ENCODE results near the gene CC2D2A. TPM values are rescaled to one million over a fixed set of nuclear protein-coding genes. Genes with fewer than 3 reads are reported as not detected.

Gene CC2D2A
- polyA plus RNA-seq, 3 donors: 54.3 to 58.9 (median 54.9) TPM

DNA sequence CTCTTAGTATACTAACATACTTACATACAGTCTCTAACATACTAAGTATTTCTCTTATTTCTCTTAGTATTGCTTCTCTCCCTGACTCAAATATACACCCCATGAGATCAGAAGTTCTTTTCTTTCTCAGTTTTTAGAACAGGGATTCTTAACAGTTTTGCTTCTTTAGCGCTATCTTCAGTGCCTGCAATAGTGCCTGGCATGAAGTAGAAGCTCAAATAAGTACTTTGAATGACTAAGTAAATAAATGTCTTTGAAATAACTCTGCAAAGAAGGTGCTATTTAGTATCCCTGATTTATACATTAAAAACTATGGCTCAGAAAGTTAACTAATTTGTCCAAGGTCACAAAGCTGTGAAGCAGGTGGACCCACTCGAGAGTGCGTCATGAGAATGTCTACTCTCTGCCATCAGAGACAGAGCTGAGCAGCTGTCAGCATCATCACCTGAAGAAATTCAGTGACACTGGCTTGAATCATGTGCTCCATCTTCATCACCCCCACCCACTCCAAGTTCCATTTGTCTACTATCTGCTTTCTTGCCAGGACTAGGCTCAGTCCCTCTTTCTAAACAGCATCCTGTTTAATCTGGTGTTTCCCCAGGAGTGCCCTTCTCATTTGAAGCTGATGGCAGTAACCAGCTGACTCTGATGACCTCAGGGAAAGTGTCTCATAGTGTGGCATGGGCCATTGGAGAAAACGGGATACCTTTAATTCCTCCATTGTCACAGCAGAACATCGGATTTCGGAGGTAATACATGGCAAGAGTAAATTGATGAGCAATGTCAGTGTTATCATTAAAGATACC, 83.1 kb downstream of the CC2D2A start:
- DNase-seq (ENCODE audit: low read depth in 3 of 3, low spot score in 2 of 3): no peak

DNA sequence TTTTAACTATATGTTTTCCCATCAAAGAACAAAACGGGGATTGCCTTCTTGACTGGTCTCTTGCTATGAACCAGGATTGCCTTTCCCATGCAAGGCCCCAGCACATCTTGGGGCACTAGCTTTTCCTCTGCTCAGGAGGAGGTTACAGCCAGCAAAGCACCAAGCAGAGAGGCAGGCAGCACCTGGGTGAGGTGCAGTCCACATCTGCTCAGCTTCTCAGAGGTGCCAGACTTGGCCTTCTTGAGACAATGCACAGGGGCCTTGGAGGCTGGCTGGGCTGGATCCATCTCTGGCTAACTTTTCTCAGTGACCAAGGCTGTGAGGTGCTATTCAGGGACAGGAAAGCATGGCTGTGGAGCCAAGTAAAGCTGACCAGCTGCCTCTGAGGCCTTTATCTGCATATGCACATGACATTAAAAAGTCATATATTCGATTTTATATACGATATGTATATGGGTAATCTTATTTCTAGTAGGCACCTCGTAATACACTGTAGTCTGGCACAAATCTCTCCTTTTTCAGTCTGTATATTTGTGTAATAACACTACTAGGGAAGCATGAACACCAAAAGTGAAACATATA, 86.9 kb downstream of the CC2D2A start:
- DNase-seq (ENCODE audit: low read depth in 3 of 3, low spot score in 2 of 3): no peak

DNA sequence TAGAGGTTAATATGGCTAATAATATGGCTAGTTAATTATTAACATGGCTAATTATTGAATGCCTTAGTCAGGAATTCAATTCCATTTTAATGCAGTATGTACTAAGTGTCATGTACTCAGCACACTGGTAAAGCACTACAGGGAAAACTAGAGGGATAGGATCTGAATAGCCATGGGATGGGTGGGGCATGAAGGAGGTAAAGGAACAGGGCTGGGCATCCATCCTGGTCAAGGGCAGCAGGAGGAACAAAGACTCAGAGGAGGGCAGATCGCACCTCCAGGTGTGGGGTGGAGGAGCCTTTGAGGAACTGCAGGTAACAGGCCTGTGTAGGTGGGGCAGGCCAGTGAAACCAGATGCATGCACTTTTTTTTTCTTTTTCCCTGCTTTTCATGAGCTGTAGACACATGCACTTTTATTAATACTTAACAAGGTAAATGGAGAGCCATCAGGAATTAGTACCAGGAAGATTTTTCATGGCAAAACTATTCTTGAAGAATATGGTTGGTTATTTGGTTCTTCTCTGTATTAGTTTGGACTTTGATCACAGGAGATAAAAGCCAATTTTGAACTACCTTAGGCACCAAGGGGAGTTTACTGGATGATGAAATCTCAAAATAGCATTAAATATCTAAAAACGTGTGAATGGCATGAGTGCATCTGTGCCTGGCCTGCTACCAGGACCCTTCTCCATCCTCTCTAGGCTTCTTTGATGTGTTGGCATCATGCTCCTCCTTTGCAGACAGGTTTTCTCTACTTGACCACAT, 88.3 kb downstream of the CC2D2A start:
- DNase-seq (ENCODE audit: low read depth in 3 of 3, low spot score in 2 of 3): no peak

DNA sequence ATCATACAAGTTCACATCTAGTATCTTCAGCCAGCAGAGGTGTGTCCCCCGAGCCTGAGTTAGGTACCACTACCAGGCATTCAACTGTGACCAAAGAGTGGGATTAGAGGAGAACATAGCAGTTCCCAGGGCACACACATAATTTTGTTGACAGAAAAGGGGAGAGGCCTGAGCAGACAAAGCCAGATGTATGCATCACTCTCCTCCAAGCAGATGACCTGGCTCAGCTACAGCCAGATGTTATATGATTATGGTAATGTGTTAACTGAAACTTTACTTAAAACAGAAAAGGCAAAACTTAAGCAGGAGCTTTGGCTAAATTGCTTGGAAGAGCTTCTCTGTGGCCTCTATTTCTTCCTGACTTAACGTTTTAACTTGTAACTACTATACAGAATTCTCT, 88.9 kb downstream of the CC2D2A start:
- DNase-seq (ENCODE audit: low read depth in 3 of 3, low spot score in 2 of 3): no peak

DNA sequence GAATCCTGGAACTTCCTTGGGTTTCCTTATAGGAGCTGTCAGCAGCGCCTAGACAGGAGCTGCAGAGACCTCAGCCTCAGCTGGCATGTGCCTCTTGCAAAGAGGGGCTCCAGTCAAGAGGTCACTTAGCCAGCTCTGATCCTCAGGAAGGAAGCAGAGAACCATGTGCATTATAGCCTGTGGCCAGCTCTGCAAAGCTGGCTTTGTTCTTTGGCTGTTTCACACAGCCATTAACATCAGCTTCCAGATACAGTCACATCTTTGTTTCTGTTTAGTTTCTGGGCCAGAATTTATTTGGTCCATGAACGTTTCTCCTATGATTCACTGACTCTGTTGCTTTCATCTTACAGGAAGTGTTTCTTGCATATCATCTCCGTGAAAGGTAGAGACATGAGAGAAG, 92.4 kb downstream of the CC2D2A start:
- DNase-seq (ENCODE audit: low read depth in 3 of 3, low spot score in 2 of 3): no peak

DNA sequence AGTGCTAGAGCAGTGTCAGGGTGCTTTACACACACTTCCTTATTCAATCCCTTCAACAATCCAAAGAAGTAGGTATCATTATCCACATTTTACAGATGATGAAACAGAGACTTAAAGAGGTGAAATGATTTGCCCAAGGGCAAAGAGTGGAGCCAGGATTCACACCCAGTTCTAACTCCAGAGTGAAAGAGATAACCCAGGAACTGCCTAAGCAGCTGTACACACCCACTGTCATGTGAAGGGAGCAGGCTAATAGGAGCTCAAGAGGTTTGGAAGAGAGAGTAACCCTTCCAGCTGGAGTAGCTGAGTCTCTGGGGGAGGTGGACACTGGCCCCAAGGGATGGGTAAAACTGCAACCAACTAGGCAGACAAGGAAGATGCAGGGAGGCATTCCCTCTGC, 92.9 kb downstream of the CC2D2A start:
- no peak for DNase-seq (ENCODE audit: low read depth in 3 of 3, low spot score in 2 of 3)

DNA sequence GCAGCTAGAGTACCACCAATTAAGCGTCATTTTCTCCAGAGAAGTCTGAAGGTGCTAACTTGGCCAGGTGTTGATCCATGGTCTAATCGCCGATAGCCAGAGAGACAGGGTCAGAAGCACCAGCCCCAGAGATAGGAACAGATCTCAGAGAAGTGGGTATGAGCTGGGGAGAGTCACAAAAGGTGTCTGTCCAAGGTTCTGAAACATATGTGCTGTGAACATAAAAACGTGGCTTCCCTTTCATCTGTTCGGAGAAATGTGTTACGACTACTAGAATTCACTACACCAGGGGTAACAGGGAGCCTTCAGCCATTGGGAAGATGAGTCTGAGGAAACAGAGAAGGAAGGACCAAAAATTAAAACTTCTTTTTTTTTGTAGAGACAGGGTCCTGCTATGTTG, 94.2 kb downstream of the CC2D2A start:
- no peak for DNase-seq (ENCODE audit: low read depth in 3 of 3, low spot score in 2 of 3)

DNA sequence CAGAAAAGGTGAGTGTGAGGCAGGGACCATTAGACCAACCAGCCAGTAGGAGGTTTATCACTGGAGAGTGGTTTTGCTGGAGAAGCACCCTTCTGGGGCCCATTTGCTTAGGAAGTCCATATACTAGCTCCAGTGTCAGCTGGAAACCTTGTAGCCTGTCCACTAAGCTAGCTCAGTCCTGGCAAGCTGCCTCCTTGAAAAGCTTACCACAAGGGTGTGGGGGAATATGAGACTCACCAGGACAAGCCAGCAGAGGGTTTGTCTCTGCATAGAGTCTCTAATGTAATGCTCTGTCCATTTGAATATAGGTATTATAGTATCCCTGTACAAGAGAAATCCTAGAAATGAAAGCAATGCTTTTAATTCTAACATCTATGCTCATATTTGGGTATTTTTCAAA, 99.1 kb downstream of the CC2D2A start:
- DNase-seq (ENCODE audit: low read depth in 3 of 3, low spot score in 2 of 3): no peak

DNA sequence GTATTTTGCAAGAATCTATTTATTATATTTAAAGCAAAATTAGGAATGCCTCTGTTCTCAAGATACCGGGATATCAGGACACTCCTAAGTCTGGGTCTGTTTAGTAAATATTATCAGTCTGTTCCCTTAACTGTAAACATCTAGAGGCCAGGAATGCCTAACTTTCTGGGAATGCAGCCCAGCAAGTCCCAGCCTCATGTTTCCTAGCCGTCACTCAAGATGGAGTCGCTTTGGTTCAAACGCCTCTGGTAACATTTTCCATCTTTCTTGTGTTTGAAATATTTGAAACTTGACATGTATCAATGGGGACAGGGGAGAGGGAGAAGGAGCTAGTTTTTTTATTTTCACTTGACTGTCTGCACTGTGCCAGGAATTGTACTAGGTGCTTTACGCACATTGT, 100.1 kb downstream of the CC2D2A start:
- no peak for DNase-seq (ENCODE audit: low read depth in 3 of 3, low spot score in 2 of 3)

DNA sequence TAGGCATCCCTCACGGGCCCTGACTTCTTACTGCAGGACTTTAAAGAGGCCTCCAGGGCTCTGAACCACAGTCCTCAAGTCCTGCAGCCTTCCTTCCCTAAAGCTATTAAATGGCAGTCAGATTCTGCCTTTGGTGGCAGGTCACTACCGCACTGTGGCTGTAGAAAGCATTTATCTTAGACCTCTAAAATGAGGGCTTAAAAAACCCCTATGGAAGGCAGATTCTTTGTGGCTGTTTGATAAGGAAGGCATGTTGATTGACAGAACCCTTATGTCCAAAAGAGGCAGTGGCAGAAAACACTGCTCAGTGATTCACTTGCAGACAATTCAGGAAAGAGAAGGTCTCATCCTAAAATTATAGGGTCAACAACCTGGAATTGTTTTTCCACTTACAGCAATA, 106.3 kb downstream of the CC2D2A start:
- DNase-seq (ENCODE audit: low read depth in 3 of 3, low spot score in 2 of 3): no peak

DNA sequence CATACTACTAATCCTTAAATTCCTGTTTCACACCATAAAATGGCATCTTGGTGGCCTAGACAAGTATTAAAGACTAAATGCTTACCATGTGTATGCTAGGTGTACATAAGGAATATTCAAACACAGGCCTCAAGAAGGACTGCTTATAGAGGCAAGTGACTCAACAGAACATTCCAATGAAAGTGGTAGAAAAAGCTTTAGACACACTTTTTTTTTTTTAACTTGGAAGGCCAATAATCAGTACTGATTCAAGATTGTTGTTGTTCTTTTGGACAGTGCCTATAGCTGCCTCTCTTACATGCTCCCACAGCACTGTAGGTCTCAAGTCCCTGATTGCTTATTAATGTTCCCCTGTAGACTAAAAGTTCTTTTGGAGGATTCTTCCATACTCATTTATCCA, 107.8 kb downstream of the CC2D2A start:
- DNase-seq (ENCODE audit: low read depth in 3 of 3, low spot score in 2 of 3): no peak

DNA sequence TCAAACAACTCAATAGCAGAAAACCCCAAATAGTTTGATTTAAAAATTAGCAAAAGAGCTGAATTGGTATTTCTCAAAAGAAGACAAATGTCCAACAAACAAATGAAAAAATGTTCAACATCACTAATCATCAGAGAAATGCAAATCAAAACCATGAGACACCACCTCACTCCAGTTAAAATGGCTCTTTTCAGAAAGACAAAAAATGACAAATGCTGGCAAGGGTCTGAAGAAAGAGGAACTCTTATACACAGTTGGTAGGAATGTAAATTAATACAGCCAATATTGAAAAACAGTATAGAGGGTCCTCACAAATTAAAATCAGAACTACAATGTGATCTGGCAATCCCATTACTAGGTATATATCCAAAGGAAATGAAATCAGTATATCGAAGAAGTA, 115.1 kb downstream of the CC2D2A start:
- no peak for DNase-seq (ENCODE audit: low read depth in 3 of 3, low spot score in 2 of 3)

DNA sequence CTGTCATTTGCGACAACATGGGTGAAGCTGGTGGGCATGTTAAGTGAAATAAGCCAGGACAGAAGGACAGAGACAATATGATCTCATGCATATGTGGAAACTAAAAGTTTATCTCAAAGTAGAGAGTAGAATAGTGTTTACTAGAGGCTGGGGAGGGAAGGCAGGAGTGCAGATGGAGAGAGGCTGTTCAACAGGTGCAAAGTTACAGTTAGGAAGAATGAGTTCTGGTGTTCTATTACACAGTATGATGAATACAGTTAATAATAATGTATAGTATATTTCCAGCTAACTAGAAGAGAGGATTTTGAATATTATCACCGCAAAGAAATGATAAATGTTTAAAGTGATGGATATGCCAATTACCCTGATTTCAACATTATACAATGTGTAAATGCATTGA, 115.6 kb downstream of the CC2D2A start:
- DNase-seq (ENCODE audit: low read depth in 3 of 3, low spot score in 2 of 3): no peak

DNA sequence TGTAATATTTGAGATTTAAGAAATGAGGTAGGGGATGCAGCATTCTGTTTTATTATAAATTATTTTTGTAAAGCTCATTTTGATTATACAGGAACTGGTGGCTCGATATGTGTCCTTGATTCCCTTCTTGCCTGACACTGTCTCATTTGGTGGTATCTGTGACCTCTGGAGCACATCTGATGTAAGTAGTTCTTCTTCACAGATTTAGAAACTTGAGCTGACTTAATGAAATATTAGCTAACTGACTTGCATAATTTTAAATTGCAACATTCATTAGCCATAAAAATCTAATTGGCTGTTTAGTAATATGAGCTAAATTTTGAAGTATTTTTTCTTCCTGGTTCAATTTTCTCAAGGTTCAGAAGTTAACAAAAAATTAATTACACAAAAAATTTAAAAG, 116.4 kb downstream of the CC2D2A start:
- DNase-seq (ENCODE audit: low read depth in 3 of 3, low spot score in 2 of 3): no peak

DNA sequence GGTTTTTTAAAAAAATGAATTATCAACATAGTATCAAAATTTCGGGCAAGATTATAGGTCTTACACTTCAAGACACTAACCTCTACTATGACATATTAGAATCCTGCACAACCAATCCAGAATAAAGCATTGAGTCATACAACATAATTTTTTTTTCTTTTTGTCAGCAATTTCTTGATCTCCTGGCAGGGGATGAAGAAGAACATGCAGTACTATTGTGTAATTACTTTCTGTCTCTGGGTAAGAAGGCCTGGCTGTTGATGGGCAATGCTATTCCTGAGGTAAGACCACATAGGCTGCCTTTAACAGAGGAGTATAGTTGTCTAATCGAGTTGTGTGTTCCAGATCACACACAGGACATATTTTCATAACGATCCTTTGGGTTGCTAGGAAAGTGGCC, 118.0 kb downstream of the CC2D2A start:
- DNase-seq (ENCODE audit: low read depth in 3 of 3, low spot score in 2 of 3): no peak

DNA sequence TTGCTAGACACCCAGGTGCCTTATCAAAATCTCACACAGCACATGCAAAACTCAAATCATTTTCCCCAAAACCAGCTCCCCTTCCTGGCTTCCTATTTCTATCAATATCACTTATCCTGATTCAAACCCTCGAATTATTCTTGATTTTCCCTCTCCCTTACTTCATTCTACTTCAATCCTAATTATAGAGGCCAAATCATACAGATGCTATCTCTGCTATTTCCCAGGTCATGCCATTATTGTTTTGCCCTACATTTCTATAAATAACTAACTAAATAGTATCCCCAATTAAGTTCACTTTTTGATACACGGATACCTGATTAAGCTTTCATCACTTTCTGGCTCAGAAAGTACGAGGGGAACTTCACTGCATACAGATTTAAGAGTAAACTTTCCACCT, 123.1 kb downstream of the CC2D2A start:
- no peak for DNase-seq (ENCODE audit: low read depth in 3 of 3, low spot score in 2 of 3)

DNA sequence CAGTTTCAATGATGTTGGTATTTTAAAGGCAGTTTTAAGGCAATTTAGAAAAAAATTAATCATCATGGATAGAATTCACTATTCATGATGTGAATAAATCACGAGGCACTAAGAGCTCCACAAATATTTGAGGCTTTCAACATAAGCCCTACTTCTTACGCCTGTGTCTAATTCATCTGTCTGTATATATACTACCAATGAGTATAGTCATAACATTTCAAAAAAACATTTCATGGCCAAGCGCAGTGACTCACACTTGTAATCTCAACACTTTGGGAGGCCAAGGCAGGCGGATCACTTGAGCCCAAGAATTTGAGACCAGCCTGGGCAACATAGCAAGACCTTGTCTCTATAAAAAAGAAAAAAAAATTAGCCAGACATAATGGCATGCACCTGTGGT, 129.0 kb downstream of the CC2D2A start:
- no peak for DNase-seq (ENCODE audit: low read depth in 3 of 3, low spot score in 2 of 3)

DNA sequence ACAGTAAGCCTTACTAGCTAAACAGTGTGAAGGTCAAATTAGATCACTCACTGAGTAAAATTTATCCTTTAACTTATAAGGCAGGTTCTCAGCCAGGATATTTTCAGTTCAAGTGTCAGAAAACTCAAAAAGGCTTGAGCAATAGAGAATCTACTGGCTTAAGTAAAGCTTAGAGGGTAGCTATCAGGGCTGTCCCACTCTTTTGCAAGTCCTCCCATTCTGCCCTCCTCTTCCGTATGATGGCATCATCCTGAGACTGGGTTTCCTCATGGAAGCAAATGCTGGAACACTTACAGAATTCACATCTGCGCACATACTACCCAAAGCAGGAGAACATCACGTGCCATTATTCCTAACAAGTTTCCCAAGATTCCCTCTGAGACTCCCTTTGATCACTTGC, 130.5 kb downstream of the CC2D2A start:
- DNase-seq (ENCODE audit: low read depth in 3 of 3, low spot score in 2 of 3): no peak

DNA sequence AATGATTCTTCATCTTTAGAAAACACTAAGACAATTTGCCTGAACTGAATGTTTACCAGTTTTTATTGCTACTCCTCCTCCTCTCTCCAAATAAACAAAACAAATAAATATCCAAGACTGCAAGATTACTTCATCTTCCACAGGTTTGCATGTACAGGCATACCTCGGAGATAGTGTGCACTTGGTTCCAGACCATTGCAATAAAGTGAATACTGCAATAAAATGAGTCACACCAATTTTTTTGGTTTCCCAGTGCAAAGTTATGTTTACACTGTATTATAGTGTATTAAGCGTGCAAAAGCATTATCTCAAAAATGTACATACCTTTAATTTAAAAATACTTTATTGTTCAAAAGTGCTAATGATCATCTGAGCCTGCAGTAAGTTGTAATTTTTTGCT, 132.2 kb downstream of the CC2D2A start:
- DNase-seq (ENCODE audit: low read depth in 3 of 3, low spot score in 2 of 3): no peak

DNA sequence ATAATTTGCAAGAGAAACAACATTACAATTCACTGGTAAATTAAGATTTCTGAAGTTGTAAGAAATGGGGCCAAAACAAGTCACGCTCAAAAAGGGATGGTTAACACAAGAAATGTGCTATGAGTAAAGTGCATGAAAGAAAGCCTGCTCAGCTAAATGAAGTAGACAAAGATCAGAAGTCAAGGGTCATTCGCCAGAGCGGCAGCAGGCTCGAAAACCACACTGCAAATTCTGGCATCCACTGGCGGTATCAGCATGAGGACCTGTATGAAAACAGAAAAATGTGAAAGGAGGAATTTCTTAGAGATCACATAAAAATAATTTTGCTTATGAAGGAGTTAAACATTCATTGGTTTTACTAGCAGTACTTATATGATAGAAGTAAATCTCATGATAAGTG, 135.9 kb downstream of the CC2D2A start:
- DNase-seq (ENCODE audit: low read depth in 3 of 3, low spot score in 2 of 3): no peak

DNA sequence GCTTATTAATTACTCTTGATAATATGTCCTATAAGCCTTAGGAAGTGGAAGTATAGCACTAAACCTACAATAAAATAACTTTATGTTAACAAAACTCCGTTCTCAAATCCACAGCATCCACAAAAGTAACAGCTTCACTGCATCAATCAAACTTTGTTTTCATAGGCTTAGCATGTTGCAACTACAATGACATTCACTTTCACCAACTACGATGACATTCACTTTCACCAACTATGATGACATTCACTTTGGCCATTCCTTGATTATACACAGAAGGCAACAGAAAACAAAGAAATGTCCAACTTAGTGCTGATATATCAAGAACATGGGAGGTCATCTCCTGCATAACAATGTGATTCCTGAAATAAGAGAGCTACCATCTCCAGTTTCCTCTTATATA, 141.2 kb downstream of the CC2D2A start:
- DNase-seq (ENCODE audit: low read depth in 3 of 3, low spot score in 2 of 3): no peak

DNA sequence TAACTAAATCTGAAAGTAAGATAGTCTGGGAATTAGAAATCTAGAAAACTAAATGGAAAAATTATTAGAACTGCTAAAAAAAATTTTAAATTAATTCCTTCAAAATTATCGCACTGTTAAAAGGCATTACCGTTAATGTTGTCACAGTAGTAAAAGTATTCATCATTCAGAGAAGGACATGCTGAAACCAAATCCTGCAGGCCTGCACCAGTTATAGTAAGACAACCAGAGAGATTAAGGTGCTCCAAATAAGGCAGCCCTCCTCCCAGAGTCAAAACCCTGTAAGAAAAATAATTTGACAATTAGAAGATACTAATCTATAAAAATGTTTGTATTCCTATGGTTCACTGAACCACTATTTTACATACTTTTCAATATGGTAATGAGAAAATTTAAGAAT, 142.5 kb downstream of the CC2D2A start:
- DNase-seq (ENCODE audit: low read depth in 3 of 3, low spot score in 2 of 3): no peak
